Measurements from ENCODE around the gene PIK3C2G.

The PIK3C2G gene

GRCh38 chr12:18457362-18457761 lies 196.0 kb downstream of the PIK3C2G start:
- no peaks in the 10 kb centered on the region for H3K36me3 ChIP-seq (ENCODE audit: low read depth)
- no peaks in the 10 kb centered on the region for H3K4me1 ChIP-seq (ENCODE audit: insufficient read depth, poor library complexity, severe bottlenecking)
- no peak overlapping the region for H3K27ac ChIP-seq (ENCODE audit: poor library complexity, severe bottlenecking)
- no peaks in the 10 kb centered on the region for H3K27me3 ChIP-seq (ENCODE audit: insufficient read depth, poor library complexity, severe bottlenecking)
- no peak for ATAC-seq (ENCODE audit: low read depth)
- no peak overlapping the region for H3K4me3 ChIP-seq (ENCODE audit: severe bottlenecking)
- DNase-seq (ENCODE audit: low spot score) = no peak
- no peak for TF ChIP-seq CTCF (IDR thresholded peaks at IDR 0.05; ENCODE audit: poor library complexity, severe bottlenecking)
- H3K9me3 ChIP-seq (ENCODE audit: severe bottlenecking) = no peaks in the 10 kb centered on the region

- no peak overlapping the region for H3K27ac ChIP-seq (ENCODE audit: poor library complexity, severe bottlenecking)
- DNase-seq (ENCODE audit: low spot score) = no peak
- H3K36me3 ChIP-seq (ENCODE audit: low read depth) = no peaks in the 10 kb centered on the region
- ATAC-seq (ENCODE audit: low read depth) = no peak
- no peaks in the 10 kb centered on the region for H3K4me1 ChIP-seq (ENCODE audit: insufficient read depth, poor library complexity, severe bottlenecking)
- no peak for TF ChIP-seq CTCF (IDR thresholded peaks at IDR 0.05; ENCODE audit: poor library complexity, severe bottlenecking)
- H3K27me3 ChIP-seq (ENCODE audit: insufficient read depth, poor library complexity, severe bottlenecking) = no peaks in the 10 kb centered on the region
- H3K9me3 ChIP-seq (ENCODE audit: severe bottlenecking) = no peaks in the 10 kb centered on the region
- H3K4me3 ChIP-seq (ENCODE audit: severe bottlenecking) = no peak overlapping the region
Measured at GRCh38 chr12:18461758-18462157, 200.4 kb downstream of the PIK3C2G start.

- Histone ChIP-seq H3K9me3 (ENCODE audit: severe bottlenecking) (no peaks in the 10 kb centered on the region), H3K4me1 (ENCODE audit: insufficient read depth, poor library complexity, severe bottlenecking) (no peaks in the 10 kb centered on the region), H3K27ac (ENCODE audit: poor library complexity, severe bottlenecking) (no peak overlapping the region), H3K27me3 (ENCODE audit: insufficient read depth, poor library complexity, severe bottlenecking) (no peaks in the 10 kb centered on the region), H3K36me3 (ENCODE audit: low read depth) (no peaks in the 10 kb centered on the region), H3K4me3 (ENCODE audit: severe bottlenecking) (no peak overlapping the region)
- ATAC-seq (ENCODE audit: low read depth) = no peak
- no peak for DNase-seq (ENCODE audit: low spot score)
- no peak for TF ChIP-seq CTCF (IDR thresholded peaks at IDR 0.05; ENCODE audit: poor library complexity, severe bottlenecking)
Measured at GRCh38 chr12:18462442-18462841, 201.1 kb downstream of the PIK3C2G start.

- Histone ChIP-seq H3K4me1 (ENCODE audit: insufficient read depth, poor library complexity, severe bottlenecking) (no peaks in the 10 kb centered on the region), H3K27ac (ENCODE audit: poor library complexity, severe bottlenecking) (no peak overlapping the region), H3K4me3 (ENCODE audit: severe bottlenecking) (no peak overlapping the region), H3K36me3 (ENCODE audit: low read depth) (no peaks in the 10 kb centered on the region), H3K9me3 (ENCODE audit: severe bottlenecking) (no peaks in the 10 kb centered on the region), H3K27me3 (ENCODE audit: insufficient read depth, poor library complexity, severe bottlenecking) (no peaks in the 10 kb centered on the region)
- ATAC-seq (ENCODE audit: low read depth) = no peak
- no peak for TF ChIP-seq CTCF (IDR thresholded peaks at IDR 0.05; ENCODE audit: poor library complexity, severe bottlenecking)
- no peak for DNase-seq (ENCODE audit: low spot score)
Measured at GRCh38 chr12:18467620-18468245, 206.4 kb downstream of the PIK3C2G start.

- Histone ChIP-seq H3K27ac (ENCODE audit: poor library complexity, severe bottlenecking) (no peak overlapping the region), H3K36me3 (ENCODE audit: low read depth) (no peaks in the 10 kb centered on the region), H3K9me3 (ENCODE audit: severe bottlenecking) (no peaks in the 10 kb centered on the region), H3K27me3 (ENCODE audit: insufficient read depth, poor library complexity, severe bottlenecking) (no peaks in the 10 kb centered on the region), H3K4me1 (ENCODE audit: insufficient read depth, poor library complexity, severe bottlenecking) (no peaks in the 10 kb centered on the region), H3K4me3 (ENCODE audit: severe bottlenecking) (no peak overlapping the region)
- DNase-seq (ENCODE audit: low spot score) = no peak
- TF ChIP-seq CTCF (IDR thresholded peaks at IDR 0.05; ENCODE audit: poor library complexity, severe bottlenecking) = no peak
- peak; percentile 68 for ATAC-seq (ENCODE audit: low read depth)
Measured at GRCh38 chr12:18468246-18469075, 207.1 kb downstream of the PIK3C2G start.
